ENCODE measurements around the gene HNRNPDL. TPM values are rescaled to one million over a fixed set of nuclear protein-coding genes. Genes with fewer than 3 reads are reported as not detected.
A peak's percentile ranks its signal among the peaks of the same experiment; 100 is the strongest.
"Not testable (repeated sequence)": the region's sequence is repeated elsewhere in the genome, so short reads cannot be mapped to it uniquely, and the experiment has no call there.

HNRNPDL gene
- total RNA-seq, result 185 TPM

DNA sequence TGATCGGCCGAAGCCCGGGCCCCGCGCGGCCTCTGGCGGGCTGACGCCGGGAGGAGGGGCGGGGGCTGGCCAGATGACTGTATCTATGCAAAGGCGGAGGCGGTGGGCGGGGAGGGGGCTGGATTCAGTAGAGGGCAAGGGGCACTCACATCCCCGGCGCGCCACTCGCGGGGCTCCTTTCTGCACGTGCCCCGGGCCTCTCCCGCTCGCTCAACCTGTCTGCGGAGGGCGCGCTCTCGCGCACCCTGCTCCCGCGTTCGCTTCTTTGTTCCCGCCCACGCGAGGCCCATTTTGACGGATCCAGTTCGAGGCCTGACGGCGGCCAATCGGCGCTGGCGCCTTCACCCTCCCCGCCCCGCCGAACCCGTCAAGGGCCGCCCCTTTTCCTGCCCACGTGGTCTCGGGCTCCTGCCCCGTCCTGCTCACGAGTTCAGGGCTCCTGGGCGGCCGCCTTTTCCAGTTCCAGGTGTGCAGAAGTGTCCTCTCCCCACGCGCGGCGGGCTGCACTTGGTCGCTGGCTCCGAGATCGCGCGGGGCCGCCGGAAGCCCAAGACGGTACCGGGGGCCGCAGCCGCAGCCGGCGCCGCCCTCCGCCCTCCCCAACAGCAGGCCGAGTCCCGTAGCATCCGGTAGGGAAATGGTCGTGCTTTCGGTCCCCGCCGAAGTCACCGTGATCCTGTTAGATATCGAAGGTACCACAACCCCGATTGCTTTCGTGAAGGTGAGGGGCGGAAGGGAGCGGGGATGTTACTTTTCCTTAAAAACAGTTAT lies at the start of gene HNRNPDL, which contains the start of gene ENOPH1:
TSS of gene HNRNPDL (minus strand) at position 270 of the 771 bp plus-strand sequence. CDS start 772 bp downstream, outside the sequence.
TSS of gene ENOPH1 (plus strand) at position 398 of the 771 bp plus-strand sequence. CDS start at position 638, 240 bp downstream.
- peak; percentile 96 for DNase-seq

DNA sequence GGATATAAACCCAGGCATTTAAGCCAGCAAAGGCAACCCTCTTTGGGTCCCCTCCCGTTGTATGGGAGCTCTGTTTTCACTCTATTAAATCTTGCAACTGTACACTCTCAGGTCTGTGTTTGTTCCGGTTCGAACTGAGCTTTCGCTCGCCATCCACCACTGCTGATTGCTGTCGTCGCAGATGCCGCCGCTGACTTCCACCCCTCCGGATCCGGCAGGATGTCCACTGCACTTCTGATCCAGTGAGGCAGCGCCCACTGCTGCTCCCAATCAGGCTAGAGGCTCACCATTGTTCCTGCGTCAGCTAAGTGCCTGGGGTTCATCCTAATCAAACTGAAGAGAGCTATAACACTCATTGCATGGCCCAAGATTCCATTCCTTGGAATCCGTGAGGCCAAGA lies 49.3 kb upstream of the HNRNPDL start:
- no peak for DNase-seq

DNA sequence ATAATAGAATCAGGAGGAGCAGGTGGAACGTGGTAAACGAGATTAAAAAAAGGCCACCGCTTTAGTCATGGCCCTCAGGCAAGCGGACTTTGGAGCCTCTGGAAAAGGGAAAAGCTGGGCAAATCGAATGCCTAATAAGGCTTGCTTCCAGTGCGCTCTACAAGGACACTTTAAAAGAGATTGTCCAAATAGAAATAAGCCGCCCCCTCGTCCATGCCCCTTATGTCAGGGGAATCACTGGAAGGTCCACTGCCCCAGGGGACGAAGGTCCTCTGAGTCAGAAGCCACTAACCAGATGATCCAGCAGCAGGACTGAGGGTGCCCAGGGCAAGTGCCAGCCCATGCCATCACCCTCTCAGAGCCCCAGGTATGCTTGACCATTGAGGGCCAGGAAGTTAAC lies 47.2 kb upstream of the HNRNPDL start:
- DNase-seq, result not testable (repeated sequence)

DNA sequence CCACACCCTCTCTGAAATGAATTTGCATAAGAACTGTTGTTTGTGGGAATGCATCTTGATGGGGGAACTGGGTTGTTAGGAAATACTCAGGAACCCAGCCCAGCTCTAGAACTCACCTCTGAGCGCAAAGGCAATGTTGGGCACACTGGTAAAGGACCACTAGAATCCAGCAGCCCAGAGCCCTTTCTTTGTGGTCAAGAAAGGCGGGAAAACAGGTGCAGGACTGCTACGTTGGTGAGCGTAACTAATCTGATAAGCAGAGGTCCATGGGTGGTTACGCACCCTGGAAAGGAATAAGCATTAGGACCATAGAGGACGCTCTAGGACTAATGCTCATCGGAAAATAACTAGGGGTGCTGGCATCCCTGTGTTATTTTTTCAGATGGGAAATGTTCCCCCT lies 45.7 kb upstream of the HNRNPDL start:
- not testable (repeated sequence) for DNase-seq

DNA sequence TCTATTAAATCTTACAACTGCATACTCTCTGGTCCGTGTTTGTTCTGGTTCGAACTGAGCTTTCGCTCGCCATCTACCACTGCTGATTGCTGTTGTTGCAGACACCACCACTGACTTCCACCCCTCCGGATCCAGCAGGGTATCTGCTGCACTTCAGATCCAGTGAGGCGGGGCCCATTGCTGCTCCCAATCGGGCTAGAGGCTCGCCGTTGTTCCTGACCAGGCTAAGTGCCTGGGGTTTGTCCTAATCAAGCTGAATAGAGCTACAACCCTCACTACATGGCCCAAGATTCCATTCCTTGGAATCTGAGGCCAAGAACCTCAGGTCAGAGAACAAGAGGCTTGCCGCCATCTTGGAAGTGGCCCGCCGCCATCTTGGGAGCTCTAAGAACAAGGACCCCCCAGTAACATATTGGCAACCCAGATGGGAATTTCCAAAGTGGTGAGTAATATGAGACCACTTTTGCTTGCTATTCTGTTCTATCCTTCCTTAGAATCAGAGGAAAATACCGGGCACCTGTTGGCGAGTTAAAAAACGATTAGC lies 43.4 kb upstream of the HNRNPDL start:
- DNase-seq, result no peak

DNA sequence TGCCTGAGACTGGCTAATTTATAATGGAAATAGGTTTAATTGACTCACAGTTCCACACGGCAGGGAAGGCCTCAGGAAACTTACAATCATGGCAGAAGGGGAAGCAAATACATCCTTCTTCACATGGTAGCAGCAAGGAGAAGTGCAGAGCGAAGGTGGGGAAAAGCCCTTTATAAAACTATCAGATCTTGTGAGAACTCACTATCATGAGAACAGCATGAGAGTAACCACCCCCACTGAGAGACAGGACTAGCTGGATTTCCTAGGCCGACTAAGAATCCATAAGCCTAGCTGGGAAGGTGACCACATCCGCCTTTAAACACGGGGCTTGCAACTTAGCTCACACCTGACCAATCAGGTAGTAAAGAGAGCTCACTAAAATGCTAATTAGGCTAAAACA lies 42.8 kb upstream of the HNRNPDL start:
- DNase-seq, result not testable (repeated sequence)

DNA sequence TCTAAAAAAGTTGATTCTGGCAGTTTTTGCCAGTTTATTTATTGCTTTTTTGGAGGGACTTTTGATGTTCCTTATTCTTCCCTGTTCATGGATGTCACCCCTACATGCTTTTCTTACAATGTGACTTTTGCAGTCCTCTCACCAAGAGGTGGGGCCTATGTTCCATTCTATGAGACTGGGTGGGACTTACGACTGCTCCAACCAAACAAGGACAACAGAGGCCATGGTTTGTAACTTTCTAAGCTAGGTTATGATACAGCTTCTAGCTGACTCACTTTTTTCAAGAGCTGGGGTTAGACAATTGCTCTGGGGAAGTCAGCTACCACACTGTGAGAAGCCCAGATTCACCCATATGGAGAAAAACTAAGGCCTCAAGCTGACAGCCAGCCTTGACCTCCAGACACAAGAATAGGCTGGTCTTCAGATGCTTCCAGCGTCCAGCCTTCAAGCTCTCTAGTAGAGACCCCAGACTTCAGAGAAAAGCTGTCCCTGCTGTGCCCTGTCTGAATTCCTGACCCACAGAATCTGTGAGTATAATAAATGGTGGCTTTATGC lies 39.6 kb upstream of the HNRNPDL start:
- DNase-seq, result peak; percentile 0

DNA sequence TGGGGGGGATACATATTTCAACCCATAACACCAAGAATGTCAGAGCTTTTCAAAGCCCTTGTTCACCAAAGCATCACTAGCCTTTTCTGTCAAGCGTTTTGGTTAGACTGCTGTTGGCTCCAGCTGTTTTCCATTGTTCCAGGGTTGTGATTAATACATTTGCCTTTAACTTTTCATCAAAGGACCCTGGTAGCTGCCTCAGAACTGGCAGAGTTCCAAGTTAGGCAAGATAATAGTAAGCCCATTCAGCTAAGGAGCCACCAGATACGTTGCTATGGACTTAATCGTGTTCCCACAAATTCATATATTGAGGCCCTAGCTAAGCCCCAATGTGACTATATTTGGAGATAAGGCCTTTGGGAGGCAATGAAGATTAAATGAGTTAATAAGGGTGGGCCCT lies 37.2 kb upstream of the HNRNPDL start:
- DNase-seq, result no peak

DNA sequence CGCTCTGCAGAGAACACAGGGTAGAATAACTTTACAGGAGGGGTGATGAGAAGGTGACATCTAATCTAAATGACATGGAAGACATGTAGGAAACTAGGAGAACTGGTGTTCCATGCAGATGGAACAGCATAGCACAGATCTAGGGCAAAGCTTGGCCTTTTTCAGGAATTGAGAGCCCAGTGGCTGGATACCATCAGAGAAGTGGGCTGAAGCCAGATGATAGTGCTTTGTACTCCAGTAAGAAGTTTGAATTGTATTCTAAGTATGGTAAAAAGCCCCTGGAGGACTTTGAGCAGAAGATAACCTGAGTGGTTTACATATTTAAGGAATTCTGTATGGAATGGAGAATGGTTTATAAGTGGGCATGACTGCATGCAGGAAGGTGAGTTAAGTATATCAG lies 33.0 kb upstream of the HNRNPDL start:
- DNase-seq, result no peak

DNA sequence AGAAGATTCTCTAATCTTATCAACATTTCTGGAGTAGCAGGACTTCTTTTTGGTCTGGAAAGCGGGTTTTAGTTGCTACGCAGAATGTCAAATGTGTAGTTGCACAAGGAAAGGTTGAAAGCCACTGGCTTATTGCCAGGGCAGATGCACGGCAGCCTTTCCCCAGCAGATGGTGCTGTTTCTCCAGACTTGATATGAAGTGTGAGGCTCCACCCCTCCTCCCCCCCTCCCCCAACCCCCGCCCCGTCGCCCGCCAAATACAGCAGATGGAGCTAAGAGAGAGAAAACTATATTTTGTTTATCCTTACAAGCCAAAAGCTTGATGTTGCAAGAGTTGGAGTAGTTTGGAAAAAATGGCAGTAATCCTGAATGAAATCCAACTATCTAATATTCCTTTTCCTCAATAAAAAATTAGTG lies 32.2 kb upstream of the HNRNPDL start:
- peak; percentile 89 for DNase-seq

DNA sequence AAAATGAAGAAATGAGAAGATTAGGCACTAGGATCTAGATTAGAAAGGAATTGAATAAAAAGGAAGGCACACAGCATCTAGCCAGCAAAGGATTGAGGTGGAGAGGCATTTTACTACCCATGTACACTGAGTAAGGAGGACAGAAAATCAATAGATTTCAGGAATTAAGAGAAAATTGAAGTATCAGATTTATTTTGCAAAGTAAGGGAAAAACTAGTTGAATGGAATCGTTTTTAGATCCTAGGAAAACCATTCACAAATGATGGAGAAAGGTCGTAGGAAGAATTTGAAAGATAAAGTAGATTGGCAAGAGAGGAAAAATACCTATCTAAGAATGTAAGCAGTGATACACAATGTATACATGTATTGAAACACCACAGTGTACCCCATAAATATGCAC lies 31.4 kb upstream of the HNRNPDL start:
- DNase-seq, result no peak

DNA sequence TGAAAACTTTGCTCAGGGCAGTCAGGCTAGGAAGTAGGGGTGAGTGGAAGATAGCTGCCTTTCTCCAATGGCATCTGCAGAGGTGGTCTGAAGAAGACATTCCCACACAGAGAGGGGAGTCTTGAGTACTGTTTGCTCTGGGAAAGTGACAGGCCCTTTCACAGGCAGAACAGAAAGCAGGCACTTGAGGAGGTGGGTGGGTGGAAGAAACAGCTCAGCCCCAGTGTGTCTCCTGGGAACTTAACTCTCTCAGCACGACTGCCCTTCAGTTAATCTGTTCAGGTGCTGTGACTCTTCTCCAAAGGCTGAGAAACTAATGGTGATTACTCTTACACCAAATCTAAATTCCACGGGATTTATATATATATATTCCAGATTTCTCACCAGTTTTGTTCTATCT lies 28.5 kb upstream of the HNRNPDL start:
- DNase-seq, result no peak

DNA sequence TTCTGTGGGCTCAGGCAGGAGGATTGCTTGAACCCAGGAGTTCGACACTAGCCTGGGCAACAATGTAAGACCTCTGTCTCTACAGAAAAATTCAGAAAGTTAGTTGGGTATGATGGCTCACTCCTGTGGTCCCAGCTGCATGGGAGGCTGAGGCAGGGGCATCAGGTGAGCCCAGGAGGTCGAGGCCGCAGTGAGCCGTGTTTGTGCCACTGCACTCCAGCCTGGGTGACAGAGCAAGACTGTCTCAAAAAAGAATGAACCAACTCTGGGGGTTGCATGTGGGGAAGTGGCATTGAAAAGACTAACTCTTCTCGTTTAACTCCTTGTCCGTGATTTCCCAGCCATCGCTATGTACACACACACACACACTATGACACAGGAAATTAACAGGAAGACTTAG lies 27.0 kb upstream of the HNRNPDL start:
- no peak for DNase-seq

DNA sequence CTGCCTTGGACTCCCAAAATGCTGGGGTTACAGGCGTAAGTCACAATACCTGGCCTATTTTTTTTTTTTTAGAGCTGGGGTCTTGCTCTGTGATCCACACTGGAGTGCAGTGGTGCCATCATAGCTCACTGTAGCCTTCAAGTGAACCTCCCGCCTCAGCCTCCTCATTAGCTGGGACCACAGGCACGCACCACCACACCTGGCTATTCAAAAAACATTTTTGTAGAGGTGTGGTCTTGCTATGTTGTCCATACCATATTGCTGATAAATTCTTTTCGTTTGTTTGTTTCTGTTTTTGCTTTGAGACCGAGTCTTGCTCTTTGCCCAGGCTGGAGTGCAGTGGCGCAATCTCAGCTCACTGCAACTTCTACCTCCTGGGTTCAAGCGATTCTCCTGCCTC lies 21.8 kb upstream of the HNRNPDL start:
- no peak for DNase-seq

DNA sequence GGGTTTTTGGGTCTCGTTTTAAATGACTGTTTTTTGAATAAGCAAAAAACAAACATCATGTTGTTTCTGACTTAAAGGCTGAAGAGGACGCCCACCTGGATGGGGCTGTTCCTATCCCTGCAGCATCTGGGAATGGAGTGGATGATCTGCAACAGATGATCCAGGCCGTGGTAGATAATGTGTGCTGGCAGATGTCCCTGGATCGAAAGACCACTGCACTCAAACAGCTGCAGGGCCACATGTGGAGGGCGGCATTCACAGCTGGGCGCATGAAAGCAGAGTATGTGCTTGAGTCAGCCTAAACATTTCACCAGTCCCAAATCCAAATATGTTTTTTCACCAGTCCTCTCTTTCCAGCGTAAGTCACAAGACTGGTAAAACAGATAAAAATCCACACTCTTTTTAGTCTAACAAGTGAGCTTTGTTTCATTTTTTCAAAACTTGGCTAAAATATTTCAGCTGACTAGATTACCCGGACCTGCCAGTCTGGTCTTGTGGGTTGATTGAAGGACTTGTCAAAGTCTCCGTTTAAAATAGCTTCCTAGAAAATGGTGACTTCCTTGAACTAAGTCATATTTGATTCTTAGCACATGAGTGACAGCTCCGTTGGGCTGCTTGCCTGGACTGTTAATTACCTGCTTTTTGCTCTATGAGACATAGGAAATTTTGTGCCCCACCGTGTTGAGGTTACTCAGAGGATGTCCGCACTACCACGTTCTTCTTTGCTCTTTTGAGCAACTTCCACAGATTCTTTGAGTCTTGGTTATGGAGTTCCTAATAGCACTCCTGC lies 20.9 kb upstream of the HNRNPDL start:
- no peak for DNase-seq

DNA sequence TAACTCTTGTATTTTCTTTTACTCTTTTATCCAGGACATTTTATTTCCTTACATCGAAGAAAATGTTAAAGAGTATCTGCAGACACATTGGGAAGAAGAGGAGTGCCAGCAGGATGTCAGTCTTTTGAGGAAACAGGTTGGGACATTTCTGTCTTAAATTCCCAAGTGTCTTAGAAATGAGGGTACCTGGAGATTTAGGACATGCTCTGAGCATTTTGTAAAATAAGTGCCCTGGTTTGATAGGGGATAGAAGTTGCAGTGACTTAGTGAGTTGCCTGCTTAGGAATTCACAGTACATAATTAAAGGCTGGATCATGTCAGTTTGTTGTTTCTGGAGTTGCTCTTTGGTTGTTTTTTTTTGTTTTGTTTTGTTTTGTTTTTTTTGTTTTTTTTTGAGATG lies 17.6 kb upstream of the HNRNPDL start:
- no peak for DNase-seq

DNA sequence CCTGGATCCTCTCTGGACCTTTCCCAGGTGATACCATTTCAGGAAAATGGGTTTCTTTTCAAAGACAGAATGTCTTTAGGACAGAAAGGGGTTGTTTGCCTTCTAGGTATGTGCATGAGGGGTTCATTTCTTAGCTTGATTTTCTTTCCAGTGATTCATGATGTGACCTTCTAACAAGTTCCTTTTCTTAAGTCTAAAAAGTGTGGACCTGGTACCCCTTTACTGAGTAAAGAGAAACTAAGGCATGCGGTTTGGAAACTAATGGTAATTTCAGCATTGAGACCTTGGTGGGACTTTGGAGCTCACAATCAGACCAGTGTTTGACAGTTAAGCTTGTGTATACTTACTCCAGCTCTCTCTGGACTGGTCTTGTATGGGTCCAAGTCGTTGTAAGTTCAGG lies 8.8 kb upstream of the HNRNPDL start:
- DNase-seq, result no peak

DNA sequence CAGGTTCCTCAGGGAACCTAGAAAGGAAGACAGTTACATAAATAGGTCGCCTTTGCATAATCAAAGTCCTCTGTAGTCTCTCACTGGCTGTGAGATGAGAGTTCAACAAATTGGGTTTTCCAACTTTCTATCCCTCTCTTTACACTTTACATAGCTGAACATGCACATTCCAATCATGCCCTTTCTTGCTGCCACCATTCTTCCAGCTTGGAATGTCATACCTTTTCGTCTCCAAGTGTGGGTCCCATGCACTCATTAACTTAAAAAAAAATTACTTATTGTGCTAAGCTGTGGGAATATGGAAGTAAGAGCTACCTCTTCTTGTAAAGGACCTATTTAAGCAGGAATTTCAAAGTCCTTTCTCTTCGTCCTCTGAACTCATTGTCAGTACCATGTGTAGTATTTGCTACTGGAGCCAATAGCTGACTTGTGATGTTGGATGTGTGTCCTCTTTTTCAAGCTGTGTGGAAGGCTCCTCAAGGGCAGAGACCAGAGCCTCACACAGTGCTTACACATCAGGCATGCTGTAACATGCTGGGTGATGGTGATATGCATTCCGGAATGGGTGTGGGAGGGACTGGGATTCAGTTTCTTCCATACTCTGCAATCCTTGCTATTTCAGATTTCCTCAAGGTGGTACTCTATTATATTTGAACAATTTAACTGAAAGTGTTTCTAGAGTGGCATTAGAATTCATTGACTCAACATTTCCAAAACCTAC lies 7.2 kb upstream of the HNRNPDL start:
- peak; percentile 14 for DNase-seq

DNA sequence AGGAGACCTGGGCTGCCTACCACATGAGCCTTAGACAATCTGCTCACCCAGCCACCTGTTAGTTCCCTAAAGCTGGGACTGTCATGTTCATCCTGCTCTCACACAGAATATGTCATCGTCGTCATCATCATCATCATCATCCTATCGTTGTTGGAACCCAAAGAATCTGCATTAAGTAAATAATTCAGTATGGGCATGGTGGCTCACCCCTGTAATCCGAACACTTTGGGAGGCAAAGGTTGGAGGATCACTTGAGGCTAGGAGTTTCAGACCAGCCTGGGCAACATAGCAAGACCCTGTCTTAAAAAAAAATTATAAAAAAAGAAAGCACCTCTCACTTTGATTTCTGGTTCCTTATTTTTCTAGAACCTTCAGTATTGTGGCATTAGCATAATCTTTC lies 6.5 kb upstream of the HNRNPDL start:
- no peak for DNase-seq

DNA sequence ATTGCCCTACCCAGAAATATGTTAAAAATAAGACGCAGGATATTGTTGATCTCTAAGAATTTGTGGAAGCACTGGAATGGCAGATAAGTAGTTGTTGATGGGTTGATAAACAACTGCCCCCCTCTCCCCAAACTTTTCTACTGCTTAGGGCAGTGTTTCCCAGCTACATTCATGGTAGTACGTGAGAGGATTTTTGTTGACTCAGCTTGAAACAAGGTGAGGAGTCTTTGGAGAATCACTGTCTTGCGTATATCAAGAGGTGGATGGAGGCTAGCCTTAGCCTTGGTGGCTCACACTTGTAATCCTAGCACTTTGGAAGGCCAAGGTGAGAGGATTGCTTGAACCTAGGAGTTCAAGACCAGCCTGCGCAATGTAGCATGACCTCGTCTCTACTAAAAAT lies 5.9 kb upstream of the HNRNPDL start:
- no peak for DNase-seq

DNA sequence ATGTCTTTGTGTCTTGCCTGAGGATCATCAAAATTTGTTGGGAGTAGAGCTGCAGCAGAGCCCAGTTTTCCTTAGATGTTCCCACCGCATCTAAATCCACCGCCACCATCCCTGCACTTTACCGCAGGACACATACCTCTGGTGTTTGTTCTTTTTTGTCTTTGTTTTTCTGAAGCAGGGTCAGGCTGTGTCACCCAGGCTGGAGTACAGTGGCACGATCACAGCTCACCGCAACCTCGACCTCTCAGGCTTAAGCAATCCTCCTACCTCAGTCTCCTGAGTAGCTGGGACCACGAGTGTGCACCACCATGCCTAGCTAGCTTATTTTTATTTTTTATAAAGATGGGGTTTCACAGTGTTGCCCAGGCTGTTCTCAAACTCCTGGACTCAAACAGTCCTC lies 4.7 kb upstream of the HNRNPDL start:
- no peak for DNase-seq

DNA sequence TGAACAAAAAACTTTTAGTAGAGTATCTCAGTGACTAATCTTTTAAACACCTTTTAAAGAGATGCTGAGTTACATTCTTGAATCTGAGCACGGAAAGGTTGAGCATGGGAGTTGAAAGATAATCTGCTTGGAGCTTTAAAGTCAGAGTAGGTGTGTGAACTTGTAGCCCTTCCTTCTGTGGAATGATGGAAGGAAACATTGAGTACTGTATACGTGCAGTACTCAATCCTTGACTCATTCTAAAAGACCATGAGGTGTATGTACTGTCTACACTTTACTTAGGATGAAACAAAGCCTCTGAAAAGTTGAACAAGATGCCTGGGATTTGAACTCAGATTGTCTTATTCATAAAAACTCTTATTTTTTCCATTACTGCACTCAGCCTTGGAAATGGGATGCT lies 3.5 kb upstream of the HNRNPDL start:
- no peak for DNase-seq

Data from skin of body (tissue), 2 donors.